Stimulated activated CD4-positive, alpha-beta T cell treated with anti-CD3 and anti-CD28 coated beads, Interleukin-2, amount 100 ng/mL, for 48 hours (primary cell): Measurements from ENCODE around the gene CERS1.

ENCODE experiments used
- DNase-seq, 2 donors: peaks; one replicate each; pipeline ENCODE4 v3.0.0-alpha.2; 2020

The CERS1 gene, protein sequence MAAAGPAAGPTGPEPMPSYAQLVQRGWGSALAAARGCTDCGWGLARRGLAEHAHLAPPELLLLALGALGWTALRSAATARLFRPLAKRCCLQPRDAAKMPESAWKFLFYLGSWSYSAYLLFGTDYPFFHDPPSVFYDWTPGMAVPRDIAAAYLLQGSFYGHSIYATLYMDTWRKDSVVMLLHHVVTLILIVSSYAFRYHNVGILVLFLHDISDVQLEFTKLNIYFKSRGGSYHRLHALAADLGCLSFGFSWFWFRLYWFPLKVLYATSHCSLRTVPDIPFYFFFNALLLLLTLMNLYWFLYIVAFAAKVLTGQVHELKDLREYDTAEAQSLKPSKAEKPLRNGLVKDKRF

DNA sequence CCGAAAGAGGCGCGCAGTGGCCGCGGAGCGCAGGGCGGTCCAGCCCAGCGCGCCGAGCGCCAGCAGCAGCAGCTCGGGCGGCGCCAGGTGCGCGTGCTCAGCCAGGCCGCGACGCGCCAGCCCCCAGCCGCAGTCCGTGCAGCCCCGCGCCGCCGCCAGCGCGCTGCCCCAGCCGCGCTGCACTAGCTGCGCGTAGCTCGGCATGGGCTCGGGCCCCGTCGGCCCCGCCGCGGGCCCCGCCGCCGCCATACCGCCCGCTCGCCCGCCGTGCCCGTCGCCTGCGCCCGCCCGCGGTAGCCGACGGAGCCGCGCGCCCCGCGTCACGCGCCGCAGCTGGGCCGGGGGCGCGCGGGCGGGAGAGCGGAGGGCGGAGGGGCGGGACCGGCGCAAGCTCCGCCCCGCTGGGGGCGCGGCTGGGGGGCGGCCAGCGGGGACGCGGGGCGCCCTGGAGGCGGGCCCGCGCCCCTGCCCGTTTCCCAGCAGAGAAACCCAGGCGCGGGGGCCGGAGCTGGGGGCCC is at the start of gene CERS1:
Gene CERS1 (minus strand): TSS at position 335 of the 518 bp plus-strand sequence. CDS start 86 bp downstream, at position 249.
- no peak for DNase-seq

DNA sequence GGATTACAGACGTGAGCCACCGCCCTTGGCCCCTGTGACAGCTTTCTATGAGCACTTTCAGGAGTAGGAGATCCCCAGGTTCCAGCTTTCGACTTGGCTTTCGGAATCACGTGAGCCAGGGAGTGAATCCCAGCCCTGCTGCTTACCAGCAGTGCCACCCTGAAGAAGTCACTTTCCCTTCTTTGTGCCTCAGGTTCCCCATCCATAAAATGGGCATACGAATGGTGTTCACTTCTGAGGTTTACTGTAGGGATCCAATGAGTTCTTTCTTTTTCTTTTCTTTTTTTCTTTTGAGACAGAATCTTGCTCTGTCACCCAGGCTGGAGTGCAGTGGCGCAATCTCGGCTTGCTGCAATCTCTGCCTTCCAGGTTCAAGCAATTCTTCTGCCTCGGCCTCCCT is 49.3 kb upstream of the CERS1 start:
- no peak for DNase-seq

DNA sequence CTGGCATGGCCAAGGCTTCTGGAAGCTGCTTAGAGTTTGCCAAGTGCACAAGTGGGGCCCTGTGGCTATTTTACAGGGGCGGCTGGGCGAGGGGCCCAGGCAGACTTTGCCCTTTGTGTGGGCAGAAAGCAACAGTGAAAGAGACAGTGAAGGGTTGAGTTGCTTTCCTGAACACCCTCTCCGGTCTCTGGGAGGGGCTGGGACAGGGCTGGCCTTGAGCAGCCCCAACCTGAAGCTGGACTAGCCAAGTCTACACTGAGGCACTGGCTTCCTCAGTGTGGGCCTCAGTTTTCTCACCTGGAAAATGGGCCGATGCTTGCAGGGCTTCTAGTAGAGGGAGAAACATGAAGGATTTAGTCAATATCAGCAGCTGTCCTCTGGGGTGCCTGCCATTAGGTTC is 47.5 kb upstream of the CERS1 start:
- no peak for DNase-seq

DNA sequence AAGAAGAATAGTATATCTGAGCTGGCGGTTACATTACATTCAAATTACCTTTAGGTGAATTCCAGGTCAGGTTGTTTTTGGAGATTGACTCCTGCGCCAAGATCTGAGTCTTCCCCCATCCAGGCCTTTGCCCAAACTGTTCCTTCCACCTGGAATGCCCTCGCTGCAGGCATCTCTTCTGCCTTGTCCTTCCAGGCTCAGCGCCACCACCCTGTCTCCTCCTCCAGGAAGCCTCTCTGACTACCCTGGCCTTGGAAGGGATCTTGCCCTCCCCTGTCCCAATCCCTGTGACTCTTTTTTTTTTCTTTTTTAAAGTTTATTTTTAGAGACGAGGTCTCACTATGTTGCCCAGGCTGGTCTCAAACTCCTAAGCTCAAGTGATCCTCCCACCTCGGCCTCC is 46.7 kb upstream of the CERS1 start:
- no peak for DNase-seq

DNA sequence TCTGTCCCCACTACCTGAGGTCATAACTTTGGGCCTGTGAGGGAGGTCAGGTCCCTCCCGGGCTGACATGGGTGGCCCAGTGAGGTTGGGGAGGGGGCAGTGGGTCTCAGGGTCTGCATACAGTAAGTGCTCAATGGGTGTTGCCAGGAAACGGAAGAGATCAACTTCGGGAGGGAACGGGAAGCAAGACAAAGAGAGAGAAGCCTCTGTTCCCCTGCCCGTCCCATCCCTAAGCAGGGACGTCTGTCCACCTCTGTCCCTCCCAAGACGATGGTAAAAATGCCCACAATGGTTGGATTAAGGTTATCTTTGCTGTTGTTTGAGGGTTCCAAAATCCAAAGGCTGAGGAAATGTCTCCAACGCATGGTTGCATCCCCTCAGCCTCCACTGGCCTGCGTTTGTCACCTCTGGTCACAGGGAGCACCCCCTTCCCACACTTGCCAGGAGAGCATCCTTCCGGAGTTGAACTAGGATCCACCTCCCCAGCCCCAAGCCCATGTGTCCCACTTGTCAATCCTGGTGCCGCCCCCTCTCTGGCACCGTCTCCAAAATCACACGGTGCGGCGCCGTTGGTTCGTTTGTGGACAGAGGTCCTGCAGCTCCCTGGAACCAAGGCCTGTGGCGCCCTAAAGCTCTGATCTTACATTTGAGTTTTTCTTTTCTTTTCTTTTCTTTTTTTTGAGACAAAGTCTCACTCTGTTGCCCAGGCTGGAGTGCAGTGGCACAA is 45.8 kb upstream of the CERS1 start:
- DNase-seq, result no peak

DNA sequence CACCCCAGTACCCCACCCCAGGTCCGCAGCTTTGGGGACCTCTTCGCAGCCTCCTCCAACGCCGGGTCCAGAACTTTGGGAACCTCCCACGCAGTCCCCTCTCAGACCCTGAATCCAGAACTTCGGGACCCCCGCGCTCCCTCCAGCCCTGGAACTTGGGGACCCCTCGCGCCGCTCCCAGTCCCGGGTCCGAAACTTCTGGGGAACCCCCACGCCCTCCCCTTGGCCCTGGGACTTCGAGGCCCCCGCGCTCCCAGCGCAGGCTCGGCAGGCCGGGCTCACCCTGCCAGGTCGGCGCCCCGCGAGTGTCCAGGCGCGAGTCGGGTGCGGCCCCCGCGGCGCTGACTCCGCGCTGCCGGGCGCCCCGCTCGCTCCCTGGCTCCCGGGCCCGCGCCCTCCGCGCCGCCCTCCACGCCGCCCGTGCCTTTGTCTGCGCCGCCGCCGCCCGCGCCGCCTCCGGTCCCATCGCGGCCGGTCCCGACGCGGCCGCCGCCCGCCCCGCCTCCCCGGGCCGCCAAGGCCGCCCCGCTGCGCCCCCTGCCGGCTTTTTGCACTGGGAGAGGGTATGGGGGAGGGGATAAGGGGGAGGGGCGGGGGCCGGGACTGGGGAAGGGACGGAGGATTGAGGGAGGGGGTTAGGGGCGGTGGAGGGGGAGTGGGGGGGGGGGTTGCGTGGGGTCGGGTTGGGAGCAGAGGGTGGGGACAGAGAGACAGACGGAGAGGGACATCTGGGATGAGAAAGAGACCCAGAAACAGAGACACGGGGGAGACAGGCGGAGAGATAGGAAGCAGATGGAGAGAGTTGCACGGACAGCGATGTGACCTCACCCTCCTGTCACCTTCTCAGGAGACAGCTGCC is 45.0 kb upstream of the CERS1 start, which contains the start of gene HOMER3:
Gene HOMER3 (minus strand): TSS at position 449 of the 859 bp plus-strand sequence. CDS start 2,235 bp downstream, outside the sequence.
- DNase-seq, result peak; percentile 79 to 81

DNA sequence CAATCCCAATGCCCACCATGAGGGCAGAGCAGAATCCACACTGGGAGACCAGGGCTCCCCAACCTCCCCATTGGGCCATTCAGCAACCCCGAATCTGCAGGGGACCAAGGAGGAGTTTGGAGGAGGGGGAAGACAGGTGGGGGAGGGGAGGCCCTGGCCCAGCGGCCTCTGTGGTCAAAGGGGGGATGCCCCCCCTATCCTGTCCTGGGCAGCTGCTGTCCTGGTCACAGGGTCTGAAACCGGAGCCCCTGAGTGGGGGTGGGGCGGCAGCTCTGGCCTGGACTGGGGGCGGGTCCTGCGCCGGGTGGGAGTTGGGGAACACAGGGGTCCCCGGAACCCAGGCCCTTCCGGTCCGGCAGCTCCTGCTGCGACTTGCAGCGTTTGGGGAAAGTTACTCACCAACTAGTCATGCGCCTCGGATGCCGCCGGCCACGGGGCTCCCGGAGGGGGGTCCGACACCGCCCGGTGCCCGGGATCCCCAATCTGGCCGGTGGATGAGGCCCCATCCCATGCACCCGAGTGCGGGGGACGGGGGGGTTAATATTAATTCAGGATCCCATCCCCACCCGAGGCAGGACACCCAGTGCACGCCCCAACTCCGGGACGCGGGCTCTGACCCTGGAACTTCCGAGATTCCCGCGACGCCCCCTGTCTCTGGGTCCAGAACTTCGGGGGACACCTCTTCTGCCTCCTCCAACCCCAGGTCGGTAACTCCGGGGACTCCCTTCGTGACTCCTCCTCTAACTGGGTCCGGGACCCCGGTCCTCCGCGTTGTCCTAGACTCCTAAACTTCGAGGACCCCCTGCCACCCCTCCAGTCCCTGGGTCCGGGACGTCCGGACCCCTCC is 44.2 kb upstream of the CERS1 start:
- no peak for DNase-seq

DNA sequence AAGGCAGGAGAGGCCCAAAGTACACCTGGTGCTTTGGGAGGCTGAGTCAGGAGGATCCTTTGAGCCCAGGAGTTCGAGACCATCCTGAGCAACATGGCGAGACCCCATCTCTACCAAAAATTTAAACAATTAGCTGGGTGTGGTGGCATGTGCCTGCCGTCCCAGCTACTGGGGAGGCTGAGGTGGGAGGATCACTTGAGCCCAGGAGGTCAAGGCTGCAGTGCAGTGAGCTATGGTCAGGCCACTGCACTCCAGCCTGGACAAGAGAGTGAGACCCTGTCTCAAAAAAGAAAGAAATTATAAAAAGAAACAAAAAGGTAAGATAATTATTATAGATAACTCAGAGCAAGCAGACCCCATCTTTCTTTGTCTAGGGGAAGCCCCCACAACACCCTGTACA is 43.2 kb upstream of the CERS1 start:
- no peak for DNase-seq

DNA sequence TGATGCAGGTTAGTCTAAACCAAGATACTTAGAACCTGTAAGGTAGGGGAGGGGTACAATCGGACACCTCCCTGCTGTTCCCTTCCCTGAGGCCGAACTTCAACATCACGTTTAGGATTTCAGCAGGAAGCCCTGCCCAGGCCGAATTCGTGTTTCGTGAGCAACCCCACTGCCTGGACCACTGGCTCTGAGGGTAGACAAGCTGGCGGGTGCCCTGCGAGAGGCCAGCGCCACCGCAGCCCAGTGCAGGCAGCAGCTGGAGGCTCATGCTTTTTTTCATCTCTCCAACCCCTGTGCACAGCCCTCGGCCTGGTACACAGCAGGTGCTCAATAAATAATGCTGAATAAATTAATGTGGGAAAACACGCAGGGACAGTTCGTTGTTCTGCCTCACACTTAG is 37.3 kb upstream of the CERS1 start:
- no peak for DNase-seq

DNA sequence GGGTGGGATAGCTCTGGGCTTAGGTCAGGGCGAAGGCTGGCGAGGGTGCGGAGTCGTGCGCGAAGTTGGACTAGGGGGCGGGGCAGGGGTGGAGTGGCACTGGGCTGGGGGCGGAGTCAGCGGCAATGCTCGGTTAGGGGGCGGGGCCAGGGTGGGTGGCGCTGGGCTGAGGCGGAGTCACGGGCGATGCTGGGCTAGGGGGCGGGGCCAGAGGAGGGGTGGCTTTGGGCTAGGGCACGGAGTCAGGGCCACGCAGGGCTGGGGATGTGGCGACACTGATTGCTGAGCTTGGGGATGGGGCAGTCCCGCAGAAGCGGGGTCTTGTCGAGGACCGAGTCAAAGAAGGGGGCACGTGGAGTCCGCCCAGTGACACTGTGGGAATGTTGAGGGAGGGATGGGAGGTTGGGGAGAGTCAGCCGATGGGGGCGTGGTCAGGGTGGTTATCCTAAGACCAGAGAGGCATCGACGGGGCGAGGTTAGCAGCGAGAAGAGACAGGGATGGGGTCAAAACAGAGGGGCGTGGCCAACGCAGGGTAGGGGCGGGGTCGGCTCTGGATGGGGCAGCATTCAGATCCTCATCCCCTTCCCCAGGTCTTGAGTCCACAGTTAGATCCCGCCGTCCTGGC is 36.4 kb upstream of the CERS1 start:
- DNase-seq, result peak; percentile 86 to 89

DNA sequence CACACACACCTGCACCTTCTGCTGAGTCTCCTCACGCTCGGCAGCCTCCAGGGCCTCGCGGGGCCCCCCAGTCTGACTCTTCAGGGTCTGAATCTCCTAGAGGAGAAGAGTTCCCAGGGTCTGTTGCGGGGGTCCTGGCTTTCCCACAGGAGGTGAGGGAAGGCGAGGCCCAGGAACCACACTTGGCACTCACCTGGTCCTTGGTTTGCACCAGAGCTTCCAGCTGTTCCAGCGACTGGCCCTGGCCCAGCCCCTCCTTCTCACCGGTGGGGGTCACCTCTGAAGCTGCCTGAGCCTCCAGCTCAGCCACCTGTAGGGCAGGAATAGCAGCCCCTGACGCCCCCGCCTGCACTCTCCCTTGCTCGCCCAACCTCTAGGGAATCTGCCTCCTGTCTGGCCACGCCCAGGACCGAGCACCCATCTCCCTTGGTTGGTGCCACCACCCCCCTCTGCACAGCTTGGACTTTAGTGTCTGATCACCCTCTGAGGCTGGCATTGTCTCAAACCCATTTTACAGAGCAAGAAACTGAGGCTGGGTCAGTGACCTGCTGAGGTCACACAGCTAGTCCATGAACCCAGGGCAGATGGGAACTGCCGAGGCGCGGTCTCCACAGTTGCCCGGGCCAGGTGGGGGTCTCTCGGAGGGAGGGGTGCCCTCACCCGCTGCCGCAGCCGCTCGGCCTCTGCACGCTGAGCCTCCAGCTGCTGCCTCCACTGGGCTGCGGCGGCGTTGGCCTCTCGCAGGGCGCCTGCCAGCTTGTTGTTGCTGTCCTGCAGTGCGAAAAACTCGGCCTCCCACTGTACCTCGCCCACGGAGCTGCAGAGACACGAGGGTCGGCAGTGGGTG is 35.6 kb upstream of the CERS1 start:
- no peak for DNase-seq

DNA sequence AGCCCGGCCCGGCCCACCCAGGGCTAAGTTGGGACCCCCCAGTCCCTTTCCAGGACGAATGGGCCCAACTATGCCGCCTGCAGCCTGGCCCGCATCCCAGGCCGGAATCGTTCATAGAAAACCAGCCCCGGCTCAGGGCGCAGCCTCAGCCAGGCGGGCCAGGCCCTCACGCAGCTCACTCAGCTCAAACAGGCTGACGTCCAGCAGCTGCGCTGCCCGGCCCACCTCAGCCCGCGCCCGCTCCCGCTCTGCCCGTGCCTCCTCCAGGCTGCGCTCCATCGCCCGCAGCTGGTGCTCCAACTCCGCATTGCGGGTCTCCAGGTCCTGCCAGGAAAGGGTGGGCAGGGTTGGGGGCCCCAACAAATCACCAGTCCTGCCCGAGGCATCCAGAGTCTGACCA is 33.4 kb upstream of the CERS1 start:
- no peak for DNase-seq

DNA sequence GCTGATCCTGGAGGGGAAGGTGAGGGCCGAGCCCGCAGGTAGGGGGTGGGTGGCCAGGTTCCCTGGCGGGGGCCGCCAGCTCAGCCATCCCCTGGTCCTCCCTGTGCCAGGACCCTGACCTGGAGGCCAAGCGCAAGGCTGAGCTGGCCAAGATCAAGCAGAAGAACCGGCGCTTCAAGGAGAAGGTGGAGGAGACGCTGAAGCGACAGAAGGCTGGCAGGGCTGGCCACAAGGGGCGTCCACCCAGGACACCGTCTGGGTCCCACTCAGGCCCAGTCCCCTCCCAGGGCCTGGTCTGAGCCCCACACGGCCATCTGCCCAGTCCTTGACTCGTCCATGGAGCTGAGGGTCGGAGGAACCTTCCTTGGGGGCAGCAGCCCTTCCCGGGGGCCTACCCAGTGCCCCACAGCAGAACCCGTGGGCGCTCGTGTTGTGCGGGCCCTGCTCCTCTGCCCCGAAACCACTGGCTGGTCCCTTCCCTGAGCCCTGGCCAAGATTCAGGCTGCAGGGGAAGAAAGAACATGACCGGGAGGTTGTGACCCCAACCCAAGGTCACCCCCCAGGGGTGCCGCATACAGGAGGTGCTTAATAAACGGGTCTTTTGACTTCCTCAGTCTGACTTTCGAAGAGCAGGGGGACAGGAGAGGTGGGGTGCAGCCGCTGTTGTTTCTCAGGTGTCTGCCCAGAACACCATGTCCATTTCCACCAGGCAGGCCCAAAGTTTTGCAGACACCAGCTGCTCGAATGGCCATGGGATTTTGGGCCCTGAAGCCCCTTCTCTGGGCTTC is 32.3 kb upstream of the CERS1 start:
- no peak for DNase-seq

DNA sequence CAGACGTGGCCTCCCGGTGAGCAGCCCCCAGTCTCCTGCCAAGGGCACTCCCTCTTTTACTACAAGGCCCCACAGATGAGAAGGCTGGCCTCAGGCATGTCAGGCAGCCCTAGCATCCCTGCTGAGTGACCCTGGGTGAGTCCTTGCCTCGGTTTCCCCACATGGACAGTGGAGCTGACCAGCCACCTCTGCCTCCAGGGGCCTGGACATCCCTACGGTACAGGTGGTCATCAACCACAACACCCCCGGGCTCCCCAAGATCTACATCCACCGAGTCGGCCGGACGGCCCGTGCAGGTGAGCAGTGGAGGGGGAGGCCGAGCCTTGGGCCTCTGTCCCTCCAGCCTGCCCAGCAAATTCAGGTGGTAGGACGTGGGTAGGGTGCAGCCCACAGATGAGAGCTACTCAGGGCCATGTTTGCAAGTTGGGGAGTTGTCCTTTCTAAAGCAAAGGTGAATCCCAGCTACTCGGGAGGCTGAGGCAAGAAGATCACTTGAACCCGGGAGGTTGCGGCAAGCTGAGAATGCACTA is 28.8 kb upstream of the CERS1 start:
- DNase-seq, result no peak

DNA sequence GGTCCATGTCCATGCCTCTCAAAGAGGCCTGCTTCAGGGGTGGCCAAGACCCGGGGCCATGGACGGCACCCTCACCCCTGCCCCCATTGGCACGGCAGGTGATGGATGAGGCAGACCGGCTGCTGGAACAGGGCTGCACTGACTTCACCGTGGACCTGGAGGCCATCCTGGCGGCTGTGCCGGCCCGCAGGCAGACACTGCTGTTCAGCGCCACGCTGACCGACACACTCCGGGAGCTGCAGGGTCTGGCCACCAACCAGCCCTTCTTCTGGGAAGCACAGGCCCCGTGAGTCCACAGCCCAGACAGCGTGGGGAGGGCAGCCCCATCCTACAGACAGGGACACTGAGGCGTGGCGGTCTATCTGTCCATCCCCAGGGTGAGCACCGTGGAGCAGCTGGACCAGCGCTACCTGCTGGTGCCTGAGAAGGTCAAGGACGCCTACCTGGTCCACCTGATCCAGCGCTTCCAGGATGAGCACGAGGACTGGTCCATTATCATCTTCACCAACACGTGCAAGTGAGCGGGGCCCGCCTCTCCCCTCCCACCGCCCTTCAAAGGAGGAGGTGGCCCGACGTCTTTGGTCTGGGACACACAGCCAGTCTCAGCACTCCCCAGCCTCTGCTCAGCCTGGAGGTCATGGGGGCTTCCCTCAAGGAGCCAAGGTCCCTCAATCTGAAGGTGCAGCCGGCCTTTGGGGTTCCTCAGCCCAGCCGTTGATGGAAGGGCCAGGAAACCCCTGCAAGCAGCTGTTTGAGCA is 26.4 kb upstream of the CERS1 start:
- DNase-seq, result no peak

DNA sequence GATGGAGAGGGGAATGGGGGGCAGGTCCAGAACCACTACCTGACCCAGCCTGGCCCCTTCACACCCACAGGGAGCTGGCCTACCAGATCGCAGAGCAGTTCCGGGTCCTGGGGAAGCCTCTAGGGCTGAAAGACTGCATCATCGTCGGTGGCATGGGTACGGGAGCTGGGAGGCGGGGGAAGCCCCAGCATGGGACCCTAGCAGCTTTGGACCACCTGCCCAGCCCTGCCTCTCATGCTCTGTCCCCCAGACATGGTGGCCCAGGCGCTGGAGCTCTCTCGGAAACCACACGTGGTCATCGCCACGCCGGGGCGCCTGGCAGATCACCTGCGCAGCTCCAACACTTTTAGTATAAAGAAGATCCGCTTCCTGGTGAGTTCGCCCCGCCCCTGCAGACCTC is 25.6 kb upstream of the CERS1 start:
- no peak for DNase-seq

DNA sequence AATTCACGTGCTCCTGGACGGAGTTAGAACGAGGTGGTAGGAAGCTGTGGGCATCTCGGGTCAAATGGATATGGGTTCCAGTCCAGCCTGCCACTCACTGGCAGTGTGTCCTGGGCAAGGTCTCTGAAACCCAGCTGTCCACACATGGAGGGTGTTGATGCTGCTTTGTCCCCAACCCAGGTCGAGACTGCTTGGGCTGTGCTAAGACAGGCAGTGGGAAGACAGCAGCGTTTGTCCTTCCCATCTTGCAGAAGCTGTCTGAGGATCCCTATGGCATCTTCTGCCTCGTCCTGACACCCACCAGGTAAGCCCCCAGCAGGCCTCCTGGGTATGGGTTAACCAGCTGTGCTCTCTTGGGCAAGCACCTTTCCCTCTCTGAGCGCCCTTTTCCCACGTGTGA is 24.4 kb upstream of the CERS1 start:
- DNase-seq, result no peak

DNA sequence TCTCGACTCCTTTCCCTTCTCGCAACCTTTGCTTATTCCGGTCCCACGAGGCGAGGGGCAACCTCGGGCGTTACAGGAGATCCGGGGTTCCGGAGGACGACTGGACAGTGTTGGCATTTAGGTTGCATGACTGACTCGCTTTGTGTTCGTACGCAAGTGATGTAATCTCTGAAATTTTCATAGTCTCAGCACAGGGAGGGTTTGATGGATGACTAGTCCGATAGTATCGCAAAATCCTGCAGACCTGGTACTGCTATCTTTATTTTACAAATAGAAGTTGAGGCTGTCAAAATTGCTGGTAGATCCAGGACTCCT is 23.9 kb upstream of the CERS1 start:
- DNase-seq, result no peak
